ENCODE measurements around the gene TOR3A. TPM values are rescaled to one million over a fixed set of nuclear protein-coding genes. Genes with fewer than 3 reads are reported as not detected.

The TOR3A gene
- total and polyA plus RNA-seq, 2 of the 13 experiments (the other 11 are each of a cell fraction or from before 2014, with no cell fraction given), result 14.7 to 28.4 TPM

DNA sequence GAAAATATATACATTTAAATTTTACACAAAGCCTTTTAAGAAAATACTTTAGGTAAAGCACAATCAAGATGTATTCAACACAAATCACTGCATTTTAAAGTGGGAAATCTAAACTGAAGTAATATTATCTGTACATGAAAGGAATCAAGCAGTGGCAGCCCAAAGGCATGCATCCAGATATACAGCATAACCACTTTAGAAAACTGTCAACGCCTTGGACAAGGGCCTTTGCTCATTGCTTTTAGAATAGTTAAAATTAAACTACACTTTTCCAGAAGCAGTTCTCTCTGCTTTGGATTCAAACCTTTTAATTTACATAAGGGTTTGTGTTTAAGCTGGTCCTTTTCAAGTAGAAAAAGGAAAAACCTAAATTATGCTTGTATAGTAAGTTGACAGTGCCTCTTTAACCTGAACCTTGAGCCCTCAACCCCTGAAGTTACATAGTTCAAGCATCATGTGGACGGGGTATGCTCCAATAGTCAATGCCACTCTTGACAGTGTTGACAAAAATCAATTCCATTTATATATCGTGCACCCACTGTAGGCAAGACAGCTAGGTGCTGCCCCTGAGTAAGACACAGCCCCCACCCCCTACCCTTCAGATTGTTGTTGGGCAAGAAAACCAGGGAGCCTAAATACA, 22.9 kb downstream of the TOR3A start (continued):
- TF ChIP-seq, protein P1, sequence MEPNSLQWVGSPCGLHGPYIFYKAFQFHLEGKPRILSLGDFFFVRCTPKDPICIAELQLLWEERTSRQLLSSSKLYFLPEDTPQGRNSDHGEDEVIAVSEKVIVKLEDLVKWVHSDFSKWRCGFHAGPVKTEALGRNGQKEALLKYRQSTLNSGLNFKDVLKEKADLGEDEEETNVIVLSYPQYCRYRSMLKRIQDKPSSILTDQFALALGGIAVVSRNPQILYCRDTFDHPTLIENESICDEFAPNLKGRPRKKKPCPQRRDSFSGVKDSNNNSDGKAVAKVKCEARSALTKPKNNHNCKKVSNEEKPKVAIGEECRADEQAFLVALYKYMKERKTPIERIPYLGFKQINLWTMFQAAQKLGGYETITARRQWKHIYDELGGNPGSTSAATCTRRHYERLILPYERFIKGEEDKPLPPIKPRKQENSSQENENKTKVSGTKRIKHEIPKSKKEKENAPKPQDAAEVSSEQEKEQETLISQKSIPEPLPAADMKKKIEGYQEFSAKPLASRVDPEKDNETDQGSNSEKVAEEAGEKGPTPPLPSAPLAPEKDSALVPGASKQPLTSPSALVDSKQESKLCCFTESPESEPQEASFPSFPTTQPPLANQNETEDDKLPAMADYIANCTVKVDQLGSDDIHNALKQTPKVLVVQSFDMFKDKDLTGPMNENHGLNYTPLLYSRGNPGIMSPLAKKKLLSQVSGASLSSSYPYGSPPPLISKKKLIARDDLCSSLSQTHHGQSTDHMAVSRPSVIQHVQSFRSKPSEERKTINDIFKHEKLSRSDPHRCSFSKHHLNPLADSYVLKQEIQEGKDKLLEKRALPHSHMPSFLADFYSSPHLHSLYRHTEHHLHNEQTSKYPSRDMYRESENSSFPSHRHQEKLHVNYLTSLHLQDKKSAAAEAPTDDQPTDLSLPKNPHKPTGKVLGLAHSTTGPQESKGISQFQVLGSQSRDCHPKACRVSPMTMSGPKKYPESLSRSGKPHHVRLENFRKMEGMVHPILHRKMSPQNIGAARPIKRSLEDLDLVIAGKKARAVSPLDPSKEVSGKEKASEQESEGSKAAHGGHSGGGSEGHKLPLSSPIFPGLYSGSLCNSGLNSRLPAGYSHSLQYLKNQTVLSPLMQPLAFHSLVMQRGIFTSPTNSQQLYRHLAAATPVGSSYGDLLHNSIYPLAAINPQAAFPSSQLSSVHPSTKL (CRISPR knock-in tag; IDR thresholded peaks at IDR 0.05), result peak; percentile 98
- TF ChIP-seq ZBTB46 (CRISPR knock-in tag; IDR thresholded peaks at IDR 0.05; ENCODE audit: borderline replicate concordance) (no peak), NR1H2 (CRISPR knock-in tag; IDR thresholded peaks at IDR 0.05; ENCODE audit: borderline replicate concordance, low read depth) (no peak), ZFP90 (CRISPR knock-in tag; IDR thresholded peaks at IDR 0.05; ENCODE audit: borderline replicate concordance) (no peak), REL (CRISPR knock-in tag; conservative IDR thresholded peaks at IDR 0.05) (no peak), ZMYM2 (CRISPR knock-in tag; IDR thresholded peaks at IDR 0.05) (peak; percentile 67; the same call in 1 of the 2 replicates), BRD4 (CRISPR knock-in tag; IDR thresholded peaks at IDR 0.05) (0 out of 2 replicates have a peak, but pooled peaks have one; percentile 33), MXD4 (CRISPR knock-in tag; IDR thresholded peaks at IDR 0.05) (peak; percentile 48; the same call in 1 of the 2 replicates), LBX2 (CRISPR knock-in tag; IDR thresholded peaks at IDR 0.05; ENCODE audit: borderline replicate concordance) (no peak), KLF13 (CRISPR knock-in tag; IDR thresholded peaks at IDR 0.05) (no peak), NFYB (CRISPR knock-in tag; IDR thresholded peaks at IDR 0.05) (0 out of 2 replicates have a peak, but pooled peaks have one; percentile 31), JUNB (CRISPR knock-in tag; IDR thresholded peaks at IDR 0.05; ENCODE audit: borderline replicate concordance) (no peak)
- TF ChIP-seq, protein P2, sequence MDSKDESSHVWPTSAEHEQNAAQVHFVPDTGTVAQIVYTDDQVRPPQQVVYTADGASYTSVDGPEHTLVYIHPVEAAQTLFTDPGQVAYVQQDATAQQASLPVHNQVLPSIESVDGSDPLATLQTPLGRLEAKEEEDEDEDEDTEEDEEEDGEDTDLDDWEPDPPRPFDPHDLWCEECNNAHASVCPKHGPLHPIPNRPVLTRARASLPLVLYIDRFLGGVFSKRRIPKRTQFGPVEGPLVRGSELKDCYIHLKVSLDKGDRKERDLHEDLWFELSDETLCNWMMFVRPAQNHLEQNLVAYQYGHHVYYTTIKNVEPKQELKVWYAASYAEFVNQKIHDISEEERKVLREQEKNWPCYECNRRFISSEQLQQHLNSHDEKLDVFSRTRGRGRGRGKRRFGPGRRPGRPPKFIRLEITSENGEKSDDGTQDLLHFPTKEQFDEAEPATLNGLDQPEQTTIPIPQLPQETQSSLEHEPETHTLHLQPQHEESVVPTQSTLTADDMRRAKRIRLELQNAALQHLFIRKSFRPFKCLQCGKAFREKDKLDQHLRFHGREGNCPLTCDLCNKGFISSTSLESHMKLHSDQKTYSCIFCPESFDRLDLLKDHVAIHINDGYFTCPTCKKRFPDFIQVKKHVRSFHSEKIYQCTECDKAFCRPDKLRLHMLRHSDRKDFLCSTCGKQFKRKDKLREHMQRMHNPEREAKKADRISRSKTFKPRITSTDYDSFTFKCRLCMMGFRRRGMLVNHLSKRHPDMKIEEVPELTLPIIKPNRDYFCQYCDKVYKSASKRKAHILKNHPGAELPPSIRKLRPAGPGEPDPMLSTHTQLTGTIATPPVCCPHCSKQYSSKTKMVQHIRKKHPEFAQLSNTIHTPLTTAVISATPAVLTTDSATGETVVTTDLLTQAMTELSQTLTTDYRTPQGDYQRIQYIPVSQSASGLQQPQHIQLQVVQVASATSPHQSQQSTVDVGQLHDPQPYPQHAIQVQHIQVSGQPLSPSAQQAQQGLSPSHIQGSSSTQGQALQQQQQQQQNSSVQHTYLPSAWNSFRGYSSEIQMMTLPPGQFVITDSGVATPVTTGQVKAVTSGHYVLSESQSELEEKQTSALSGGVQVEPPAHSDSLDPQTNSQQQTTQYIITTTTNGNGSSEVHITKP (CRISPR knock-in tag; IDR thresholded peaks at IDR 0.05; ENCODE audit: low read depth), result 0 out of 2 replicates have a peak, but pooled peaks have one; percentile 30
- TF ChIP-seq, protein P3, sequence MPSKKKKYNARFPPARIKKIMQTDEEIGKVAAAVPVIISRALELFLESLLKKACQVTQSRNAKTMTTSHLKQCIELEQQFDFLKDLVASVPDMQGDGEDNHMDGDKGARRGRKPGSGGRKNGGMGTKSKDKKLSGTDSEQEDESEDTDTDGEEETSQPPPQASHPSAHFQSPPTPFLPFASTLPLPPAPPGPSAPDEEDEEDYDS (CRISPR knock-in tag; IDR thresholded peaks at IDR 0.05), result peak; percentile 36; the same call in 1 of the 2 replicates
- TF ChIP-seq, protein P4, sequence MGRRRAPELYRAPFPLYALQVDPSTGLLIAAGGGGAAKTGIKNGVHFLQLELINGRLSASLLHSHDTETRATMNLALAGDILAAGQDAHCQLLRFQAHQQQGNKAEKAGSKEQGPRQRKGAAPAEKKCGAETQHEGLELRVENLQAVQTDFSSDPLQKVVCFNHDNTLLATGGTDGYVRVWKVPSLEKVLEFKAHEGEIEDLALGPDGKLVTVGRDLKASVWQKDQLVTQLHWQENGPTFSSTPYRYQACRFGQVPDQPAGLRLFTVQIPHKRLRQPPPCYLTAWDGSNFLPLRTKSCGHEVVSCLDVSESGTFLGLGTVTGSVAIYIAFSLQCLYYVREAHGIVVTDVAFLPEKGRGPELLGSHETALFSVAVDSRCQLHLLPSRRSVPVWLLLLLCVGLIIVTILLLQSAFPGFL (CRISPR knock-in tag; IDR thresholded peaks at IDR 0.05), result no peak

Data from HepG2 (cell line).